ENCODE data around the gene MOSMO. TPM values are rescaled to one million over a fixed set of nuclear protein-coding genes. Genes with fewer than 3 reads are reported as not detected.

The MOSMO gene
- total and polyA plus RNA-seq, 10 of the 15 experiments (the other 5 are each of a cell fraction or from before 2014, with no cell fraction given): 1.7 to 26.7 (median 12.2) TPM

- ATAC-seq: 0 out of 3 replicates have a peak, but pooled peaks have one; percentile 38
- Histone ChIP-seq H3K4me3 (no peak overlapping the region), H3K4me1 (ENCODE audit: control insufficient read depth, insufficient read depth, low read length) (no peaks in the 10 kb centered on the region), H3K36me3 (ENCODE audit: control insufficient read depth in 2 of 2, insufficient read depth in 2 of 2, low read length in 1 of 2) (peaks cover 9 to 46% of the 10 kb centered on the region in 2 experiments), H3K9ac (ENCODE audit: control insufficient read depth, insufficient read depth, low read length) (no peak overlapping the region), H2AFZ (ENCODE audit: control insufficient read depth, low read depth, low read length) (no peak overlapping the region), H3K27me3 (replicated peaks in 1 of 2; ENCODE audit: control insufficient read depth in 2 of 2, insufficient read depth in 2 of 2, low read length in 1 of 2) (no peaks in the 10 kb centered on the region), H3K4me2 (ENCODE audit: control insufficient read depth, insufficient read depth) (no peak overlapping the region), H3K27ac (ENCODE audit: control insufficient read depth, insufficient read depth) (no peak overlapping the region), H4K20me1 (ENCODE audit: control insufficient read depth, insufficient read depth) (no peaks in the 10 kb centered on the region), H3K9me3 (replicated peaks; ENCODE audit: control insufficient read depth, insufficient read depth, low read length) (no peaks in the 10 kb centered on the region), H3K79me2 (ENCODE audit: control insufficient read depth, insufficient read depth, low read length) (no peaks in the 10 kb centered on the region)
- ChIA-PET RAD21 (ENCODE audit: unreplicated experiment) (no interaction called here), POLR2A (no interaction called here), CTCF (interaction anchor here (1.4 to 3.0 kb wide), 3 partner anchors 95 to 207 kb away, joined by 4 to 9 read pairs (median 7); no protein-coding TSS in a partner anchor), SMC1A (ENCODE audit: uncharacterized antibody, unreplicated experiment) (interaction anchor here (0.5 to 1.2 kb wide), 3 partner anchors 20 to 998 kb away, joined by 3 to 4 read pairs (median 3); no protein-coding TSS in a partner anchor)
- no peak for DNase-seq (ENCODE audit: low read depth, low spot score)
- in situ Hi-C loops (cut with MboI) (no loop called here), intact Hi-C loops (cut with micrococcal nuclease; ENCODE audit: unreplicated experiment) (no loop called here)
- no peak for FAIRE-seq
- no TSS peak for BruUV-seq (replicated peaks)
- 93% methylated on average over 5 of the region's 5 CpGs for WGBS (ENCODE audit: insufficient coverage, insufficient replicate concordance, low lambda C conversion rate, missing lambda C conversion rate)
- 0 out of 6 replicates have a peak, but pooled peaks of 1 of the 3 experiments have one; percentile 7 for TF ChIP-seq CTCF (IDR thresholded peaks at IDR 0.05 in 2 of 3, conservative IDR thresholded peaks at IDR 0.05 in 1 of 3; ENCODE audit: control insufficient read depth in 2 of 3, extremely low read depth in 1 of 3, insufficient read depth in 1 of 3, low read depth in 3 of 3, low read length in 3 of 3)
- TF ChIP-seq ATF7 (IDR thresholded peaks at IDR 0.05; ENCODE audit: low read depth): no peak
Observed at GRCh38 chr16:21982108-21982507, 25.8 kb upstream of the MOSMO start.

DNA sequence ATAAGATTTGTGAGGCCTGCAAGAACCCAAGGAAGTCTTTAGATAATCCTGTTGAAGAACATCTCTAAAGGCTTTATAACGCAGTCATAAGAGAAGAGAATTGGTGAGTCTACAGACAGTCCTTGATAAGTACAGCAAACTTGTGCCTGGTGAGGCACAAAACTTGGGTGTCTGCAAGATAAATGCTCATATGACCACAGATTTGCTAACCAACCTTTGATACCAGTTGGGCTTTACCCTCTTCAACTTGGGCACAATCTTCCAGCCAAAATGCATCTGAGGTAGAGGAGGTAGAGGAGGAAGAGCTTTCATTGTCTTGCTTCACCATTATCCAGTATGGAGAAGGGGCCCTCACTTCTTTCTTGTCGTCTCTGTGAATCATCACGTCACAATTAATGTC lies 23.8 kb upstream of the MOSMO start:
- in situ Hi-C loops (cut with MboI): no loop called here
- no peak for FAIRE-seq
- TF ChIP-seq, protein P1, sequence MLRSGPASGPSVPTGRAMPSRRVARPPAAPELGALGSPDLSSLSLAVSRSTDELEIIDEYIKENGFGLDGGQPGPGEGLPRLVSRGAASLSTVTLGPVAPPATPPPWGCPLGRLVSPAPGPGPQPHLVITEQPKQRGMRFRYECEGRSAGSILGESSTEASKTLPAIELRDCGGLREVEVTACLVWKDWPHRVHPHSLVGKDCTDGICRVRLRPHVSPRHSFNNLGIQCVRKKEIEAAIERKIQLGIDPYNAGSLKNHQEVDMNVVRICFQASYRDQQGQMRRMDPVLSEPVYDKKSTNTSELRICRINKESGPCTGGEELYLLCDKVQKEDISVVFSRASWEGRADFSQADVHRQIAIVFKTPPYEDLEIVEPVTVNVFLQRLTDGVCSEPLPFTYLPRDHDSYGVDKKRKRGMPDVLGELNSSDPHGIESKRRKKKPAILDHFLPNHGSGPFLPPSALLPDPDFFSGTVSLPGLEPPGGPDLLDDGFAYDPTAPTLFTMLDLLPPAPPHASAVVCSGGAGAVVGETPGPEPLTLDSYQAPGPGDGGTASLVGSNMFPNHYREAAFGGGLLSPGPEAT (IDR thresholded peaks at IDR 0.05; ENCODE audit: low read depth): no peak
- TF ChIP-seq MEF2A (IDR thresholded peaks at IDR 0.05; ENCODE audit: insufficient read depth, low read depth, low read length) (no peak), FOXK2 (IDR thresholded peaks at IDR 0.05) (no peak), NRF1 (conservative IDR thresholded peaks at IDR 0.05; ENCODE audit: low read depth, low read length) (no peak), USF2 (IDR thresholded peaks at IDR 0.05; ENCODE audit: borderline replicate concordance, low read depth, low read length) (no peak), SUPT20H (IDR thresholded peaks at IDR 0.05; ENCODE audit: borderline replicate concordance, control insufficient read depth, low read depth, low read length) (no peak)
- TF ChIP-seq, protein P2, sequence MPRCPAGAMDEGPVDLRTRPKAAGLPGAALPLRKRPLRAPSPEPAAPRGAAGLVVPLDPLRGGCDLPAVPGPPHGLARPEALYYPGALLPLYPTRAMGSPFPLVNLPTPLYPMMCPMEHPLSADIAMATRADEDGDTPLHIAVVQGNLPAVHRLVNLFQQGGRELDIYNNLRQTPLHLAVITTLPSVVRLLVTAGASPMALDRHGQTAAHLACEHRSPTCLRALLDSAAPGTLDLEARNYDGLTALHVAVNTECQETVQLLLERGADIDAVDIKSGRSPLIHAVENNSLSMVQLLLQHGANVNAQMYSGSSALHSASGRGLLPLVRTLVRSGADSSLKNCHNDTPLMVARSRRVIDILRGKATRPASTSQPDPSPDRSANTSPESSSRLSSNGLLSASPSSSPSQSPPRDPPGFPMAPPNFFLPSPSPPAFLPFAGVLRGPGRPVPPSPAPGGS (IDR thresholded peaks at IDR 0.05; ENCODE audit: borderline replicate concordance, insufficient read depth, low read depth, low read length, poor library complexity, severe bottlenecking): no peak

More for the DNA sequence above, 23.8 kb upstream of the MOSMO start:
- BruUV-seq (replicated peaks): no TSS peak
- POLR2A ChIA-PET: no interaction called here
- WGBS (ENCODE audit: insufficient coverage, insufficient replicate concordance, low lambda C conversion rate, missing lambda C conversion rate): 93% methylated on average over 3 of the region's 3 CpGs
- no peak overlapping the region for H2AFZ ChIP-seq (ENCODE audit: control insufficient read depth, low read depth, low read length)
- H3K27ac ChIP-seq (ENCODE audit: control insufficient read depth, insufficient read depth): no peak overlapping the region
- SMC1A ChIA-PET (ENCODE audit: uncharacterized antibody, unreplicated experiment): interaction anchor here (1.4 kb wide), 1 partner anchor 8 kb away, joined by 3 read pairs; no protein-coding TSS in a partner anchor
- no peak for DNase-seq (ENCODE audit: low read depth, low spot score)
- H3K4me1 ChIP-seq (ENCODE audit: control insufficient read depth, insufficient read depth, low read length): no peaks in the 10 kb centered on the region
- peaks cover 9 to 34% of the 10 kb centered on the region in 2 experiments for H3K36me3 ChIP-seq (ENCODE audit: control insufficient read depth in 2 of 2, insufficient read depth in 2 of 2, low read length in 1 of 2)
- no peaks in the 10 kb centered on the region for H3K9me3 ChIP-seq (replicated peaks; ENCODE audit: control insufficient read depth, insufficient read depth, low read length)
- H3K79me2 ChIP-seq (ENCODE audit: control insufficient read depth, insufficient read depth, low read length): no peaks in the 10 kb centered on the region
- no peak overlapping the region for H3K4me3 ChIP-seq
- ATAC-seq: no peak
- RAD21 ChIA-PET (ENCODE audit: unreplicated experiment): no interaction called here
- H3K9ac ChIP-seq (ENCODE audit: control insufficient read depth, insufficient read depth, low read length): no peak overlapping the region
- CTCF ChIA-PET: interaction anchor here (1.2 kb wide), 1 partner anchor 16 kb away, joined by 4 read pairs; no protein-coding TSS in a partner anchor
- no peaks in the 10 kb centered on the region for H4K20me1 ChIP-seq (ENCODE audit: control insufficient read depth, insufficient read depth)
- no peaks in the 10 kb centered on the region for H3K27me3 ChIP-seq (replicated peaks in 1 of 2; ENCODE audit: control insufficient read depth in 2 of 2, insufficient read depth in 2 of 2, low read length in 1 of 2)
- no peak overlapping the region for H3K4me2 ChIP-seq (ENCODE audit: control insufficient read depth, insufficient read depth)
- intact Hi-C loops (cut with micrococcal nuclease; ENCODE audit: unreplicated experiment): no loop called here
